GM10266 (cell line): ENCODE results near the gene LCE3A.
"Not testable (repeated sequence)": the region's sequence is repeated elsewhere in the genome, so short reads cannot be mapped to it uniquely, and the experiment has no call there.

Experiments used
- DNase-seq: peaks from one replicate; pipeline ENCODE4 v3.0.0; 2012; ENCODE audit errors: extremely low spot score
- CTCF ChIP-seq: IDR thresholded peaks from 2 replicates; pipeline ENCODE4 v1.5.1; 2012; ENCODE audit warnings: mild to moderate bottlenecking, low read depth; ENCODE audit not compliant: control insufficient read depth, insufficient read depth; ENCODE audit errors: missing control alignments

The LCE3A gene

GRCh38 chr1:152622803-152623202, at the start of gene LCE3A:
TSS of gene LCE3A (minus strand) at chr1:152623103. CDS start at chr1:152623103, 0 bp downstream.
- no peak for DNase-seq
- no peak for TF ChIP-seq CTCF

- TF ChIP-seq CTCF: no peak
Measured at GRCh38 chr1:152667648-152668047, 44.7 kb upstream of the LCE3A start.

GRCh38 chr1:152666171-152666570, 43.3 kb upstream of the LCE3A start:
- DNase-seq: not testable (repeated sequence)

More at GRCh38 chr1:152667648-152668047, 44.7 kb upstream of the LCE3A start:
- no peak for DNase-seq

- DNase-seq: no peak
- no peak for TF ChIP-seq CTCF
Measured at GRCh38 chr1:152663098-152663497, 40.2 kb upstream of the LCE3A start, which contains the start of gene LCE2D. TSS of gene LCE2D (plus strand) at chr1:152663380. CDS start at chr1:152664106, 726 bp downstream.

- TF ChIP-seq CTCF: no peak
- no peak for DNase-seq
Measured at GRCh38 chr1:152658649-152659048, 35.7 kb upstream of the LCE3A start.

GRCh38 chr1:152657677-152658076, 34.8 kb upstream of the LCE3A start:
- no peak for TF ChIP-seq CTCF

GRCh38 chr1:152656459-152656858, 33.6 kb upstream of the LCE3A start:
- TF ChIP-seq CTCF: no peak
- DNase-seq: no peak

More at GRCh38 chr1:152657677-152658076, 34.8 kb upstream of the LCE3A start:
- DNase-seq: no peak

- DNase-seq: peak; percentile 64
- peak; percentile 76 for TF ChIP-seq CTCF
Measured at GRCh38 chr1:152654110-152654509, 31.2 kb upstream of the LCE3A start.
